ENCODE measurements around the gene LENEP.

Gene LENEP

DNA sequence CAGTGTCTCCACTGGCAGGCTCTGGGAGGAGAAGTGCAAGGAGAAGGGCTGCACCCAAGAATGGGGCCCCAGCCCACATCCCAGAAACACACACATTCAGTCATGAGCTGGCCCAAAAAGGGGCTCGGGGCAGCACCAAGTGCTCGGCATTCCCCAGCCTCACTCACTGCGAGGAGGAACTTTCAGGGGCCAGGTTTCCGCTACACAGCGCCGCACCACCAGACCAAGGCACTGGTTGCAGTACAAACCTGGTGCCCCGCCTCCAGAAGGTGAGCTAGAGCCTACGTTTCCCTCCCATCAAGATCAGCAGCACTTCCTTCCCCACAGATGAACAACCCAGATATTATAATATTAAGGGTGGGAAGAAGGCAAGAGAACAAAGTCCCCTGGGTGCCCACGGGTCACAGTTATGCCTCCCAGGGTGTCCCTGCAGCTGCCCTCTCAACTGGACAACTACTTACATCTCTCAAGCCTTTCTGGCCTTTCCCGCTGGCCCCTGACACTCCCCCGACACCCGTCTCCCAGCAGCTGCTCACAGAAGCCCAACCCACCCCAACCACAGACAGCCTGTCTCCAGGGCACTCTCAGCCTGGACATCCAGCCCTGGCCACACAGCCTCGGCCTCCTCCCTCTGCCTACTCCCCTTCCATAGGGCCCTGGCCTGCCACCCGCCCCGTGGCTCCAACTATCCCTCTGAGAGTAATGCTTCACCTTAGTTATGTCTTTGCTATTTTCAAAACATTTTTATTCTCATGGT lies 41.3 kb upstream of the LENEP start:
- no peak for FAIRE-seq
- DNase-seq (ENCODE audit: insufficient read length, low spot score) = no peak

DNA sequence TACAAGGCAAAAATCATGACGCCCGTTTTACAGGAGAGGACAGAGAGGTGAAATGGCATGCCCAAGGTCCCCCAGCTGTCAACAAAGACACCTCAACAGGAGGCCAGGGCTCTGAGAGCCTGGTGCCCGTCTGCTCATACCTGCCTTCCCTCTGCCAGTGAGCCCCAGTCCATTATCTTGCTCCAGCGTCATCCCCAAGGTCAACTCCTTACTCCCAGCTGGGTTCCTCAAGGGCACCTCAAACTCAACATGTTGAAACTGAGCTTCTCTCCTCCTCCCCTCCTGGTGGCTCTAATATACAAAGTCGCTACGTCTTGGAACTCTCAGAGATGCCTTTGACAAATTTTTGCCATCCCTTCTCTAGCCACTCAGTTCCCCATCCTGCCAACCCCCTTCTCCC lies 40.7 kb upstream of the LENEP start:
- TF ChIP-seq, protein P1, sequence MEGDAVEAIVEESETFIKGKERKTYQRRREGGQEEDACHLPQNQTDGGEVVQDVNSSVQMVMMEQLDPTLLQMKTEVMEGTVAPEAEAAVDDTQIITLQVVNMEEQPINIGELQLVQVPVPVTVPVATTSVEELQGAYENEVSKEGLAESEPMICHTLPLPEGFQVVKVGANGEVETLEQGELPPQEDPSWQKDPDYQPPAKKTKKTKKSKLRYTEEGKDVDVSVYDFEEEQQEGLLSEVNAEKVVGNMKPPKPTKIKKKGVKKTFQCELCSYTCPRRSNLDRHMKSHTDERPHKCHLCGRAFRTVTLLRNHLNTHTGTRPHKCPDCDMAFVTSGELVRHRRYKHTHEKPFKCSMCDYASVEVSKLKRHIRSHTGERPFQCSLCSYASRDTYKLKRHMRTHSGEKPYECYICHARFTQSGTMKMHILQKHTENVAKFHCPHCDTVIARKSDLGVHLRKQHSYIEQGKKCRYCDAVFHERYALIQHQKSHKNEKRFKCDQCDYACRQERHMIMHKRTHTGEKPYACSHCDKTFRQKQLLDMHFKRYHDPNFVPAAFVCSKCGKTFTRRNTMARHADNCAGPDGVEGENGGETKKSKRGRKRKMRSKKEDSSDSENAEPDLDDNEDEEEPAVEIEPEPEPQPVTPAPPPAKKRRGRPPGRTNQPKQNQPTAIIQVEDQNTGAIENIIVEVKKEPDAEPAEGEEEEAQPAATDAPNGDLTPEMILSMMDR (IDR thresholded peaks at IDR 0.05; ENCODE audit: insufficient read depth, missing control alignments) = no peak
- DNase-seq (ENCODE audit: insufficient read length, low spot score) (no peak), FAIRE-seq (no peak)

More for the DNA sequence above, 41.3 kb upstream of the LENEP start:
- TF ChIP-seq, protein P1 (IDR thresholded peaks at IDR 0.05; ENCODE audit: insufficient read depth, missing control alignments) = no peak

DNA sequence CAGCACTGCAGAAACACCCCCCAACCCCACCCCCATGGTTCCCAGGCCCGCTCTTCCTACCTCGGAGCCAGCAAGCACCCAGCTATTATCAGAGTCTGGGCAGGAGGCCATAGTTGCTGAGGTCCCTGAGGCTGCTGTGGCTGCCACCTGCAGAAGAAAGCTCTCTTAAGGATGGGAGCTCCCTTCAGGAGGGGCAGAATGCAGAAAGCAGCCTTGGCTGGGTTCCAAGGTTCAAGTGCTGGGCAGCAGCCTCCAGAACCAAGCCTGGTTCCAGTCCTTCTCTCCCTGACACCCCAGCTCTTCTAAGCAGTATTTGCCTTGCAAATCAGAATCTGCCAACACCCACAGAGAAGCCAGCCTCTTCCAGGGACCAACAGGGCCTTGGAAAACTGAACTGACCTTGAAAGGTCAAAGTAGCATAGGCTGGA lies 39.8 kb upstream of the LENEP start:
- DNase-seq (ENCODE audit: insufficient read length, low spot score) (no peak), FAIRE-seq (no peak)
- TF ChIP-seq, protein P1 (IDR thresholded peaks at IDR 0.05; ENCODE audit: insufficient read depth, missing control alignments) = no peak

DNA sequence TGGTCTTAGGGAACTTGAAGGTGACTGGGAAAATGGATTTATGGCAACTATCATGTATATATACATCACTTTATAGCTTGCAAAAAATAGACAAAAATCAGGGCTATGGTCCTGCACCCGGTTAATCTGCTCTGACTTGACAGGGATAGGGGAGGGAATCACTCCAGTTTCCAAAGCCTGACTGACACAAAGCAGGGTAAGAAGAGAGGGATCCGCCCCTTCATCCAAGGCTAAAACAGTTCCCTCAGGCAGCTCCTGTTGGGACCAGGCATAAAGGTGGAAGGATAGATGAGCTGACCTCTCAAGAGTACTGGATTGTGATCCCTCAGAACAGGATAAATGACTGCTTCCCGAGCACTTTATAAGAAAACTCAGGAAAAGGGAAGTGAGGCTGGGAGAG lies 38.8 kb upstream of the LENEP start:
- no peak for FAIRE-seq
- DNase-seq (ENCODE audit: insufficient read length, low spot score) = no peak
- TF ChIP-seq, protein P1 (IDR thresholded peaks at IDR 0.05; ENCODE audit: insufficient read depth, missing control alignments) = no peak

DNA sequence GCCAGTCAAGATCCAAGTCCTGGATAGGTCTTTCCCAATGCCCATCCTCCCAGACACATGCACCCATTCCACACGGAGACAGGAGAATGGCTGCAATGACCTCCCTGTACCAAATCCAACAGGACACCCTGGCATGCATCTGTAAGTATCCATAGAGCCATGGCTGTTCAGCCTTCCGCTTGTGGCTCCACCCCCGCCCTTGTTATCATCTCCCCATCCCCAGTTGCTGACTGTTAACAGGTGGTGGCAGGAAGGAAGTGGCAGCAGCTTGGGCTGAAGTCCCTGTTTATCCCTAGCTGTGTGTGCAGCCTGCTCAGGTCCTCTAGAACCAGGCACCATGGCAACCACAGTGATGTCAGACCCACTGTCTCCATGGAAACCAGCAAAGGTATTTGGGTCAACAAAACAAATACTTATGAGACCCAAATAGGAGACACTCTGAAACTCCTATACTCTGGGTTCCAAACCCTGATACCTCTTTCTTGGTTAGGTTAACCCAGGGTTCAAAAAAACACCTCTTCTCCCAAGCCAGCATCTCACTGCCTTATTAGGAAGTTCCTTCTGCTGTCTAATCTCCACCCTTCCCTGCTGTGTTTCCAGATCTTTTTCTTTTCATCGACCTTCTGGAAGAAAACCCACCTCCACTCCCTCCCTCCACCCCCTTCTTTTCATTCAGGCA lies 38.2 kb upstream of the LENEP start:
- TF ChIP-seq, protein P1 (IDR thresholded peaks at IDR 0.05; ENCODE audit: insufficient read depth, missing control alignments) = no peak
- DNase-seq (ENCODE audit: insufficient read length, low spot score) (no peak), FAIRE-seq (no peak)

DNA sequence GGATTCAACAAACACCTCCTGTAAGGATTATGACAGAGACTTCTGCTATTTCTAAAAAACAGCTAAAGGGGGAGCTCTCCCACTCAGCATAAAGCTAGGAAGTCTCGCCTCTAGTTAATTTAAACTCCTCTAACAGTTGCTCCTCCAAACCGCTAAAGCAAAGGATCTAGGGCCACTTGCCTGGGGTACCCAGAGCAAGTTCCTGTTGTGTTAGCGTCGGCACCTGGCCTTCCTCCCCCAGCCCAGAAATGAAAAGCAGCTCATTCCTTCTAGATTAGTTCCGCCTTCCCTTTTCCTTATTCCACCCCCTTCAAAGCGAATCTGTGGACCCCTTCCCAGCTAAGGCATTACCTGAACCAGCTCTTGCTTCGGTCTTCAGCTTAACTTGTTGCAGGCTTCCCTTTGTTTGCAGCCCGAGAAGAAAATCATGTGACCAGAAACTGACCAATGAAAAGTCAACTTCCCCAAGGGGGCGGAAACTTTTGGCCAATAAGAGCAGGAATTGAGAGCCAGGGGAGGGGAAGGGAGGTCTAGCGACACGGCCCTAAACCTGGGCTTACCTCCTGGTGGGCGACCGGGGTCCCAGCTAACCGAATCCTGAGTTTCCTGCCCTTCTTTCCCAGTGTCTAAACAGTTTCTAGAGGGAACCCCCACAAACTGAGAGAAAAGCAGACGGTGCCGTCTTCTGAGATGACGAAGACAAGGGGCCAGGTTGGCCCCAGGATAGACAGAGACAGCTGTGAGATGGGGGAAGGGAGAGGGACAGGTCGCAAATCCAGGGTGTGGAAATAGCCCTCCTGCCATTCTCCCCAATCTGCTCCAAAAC lies 37.5 kb upstream of the LENEP start, which contains the start of gene PBXIP1:
Gene PBXIP1 (minus strand): TSS at position 382 of the 826 bp plus-strand sequence. CDS start 2,378 bp downstream, outside the sequence.
- FAIRE-seq (peak; percentile 89), DNase-seq (ENCODE audit: insufficient read length, low spot score) (peak; percentile 99)

More for the DNA sequence above, 37.5 kb upstream of the LENEP start, which contains the start of gene PBXIP1:
- TF ChIP-seq, protein P1 (IDR thresholded peaks at IDR 0.05; ENCODE audit: insufficient read depth, missing control alignments) = peak; percentile 25
